Measurements from ENCODE around the gene TOMM34.

DNA sequence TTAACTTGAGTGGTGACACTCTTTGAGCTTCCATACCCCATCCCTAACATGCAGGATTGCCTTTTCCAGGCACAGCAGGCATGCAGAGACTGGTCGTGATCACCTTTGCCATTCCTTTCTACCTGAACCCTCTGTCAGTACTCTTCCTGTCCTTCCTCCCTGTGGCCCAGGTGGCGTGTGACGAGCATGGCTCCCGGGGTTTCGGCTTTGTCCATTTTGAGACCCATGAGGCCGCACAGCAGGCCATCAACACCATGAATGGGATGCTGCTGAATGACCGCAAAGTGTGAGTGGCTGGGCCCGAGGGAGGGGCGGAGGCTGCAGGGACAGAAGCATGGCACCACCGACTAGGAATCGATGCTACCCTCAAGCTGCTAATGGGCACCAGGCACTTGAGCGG is 43.6 kb downstream of the TOMM34 start:
- TF ChIP-seq, protein P1, sequence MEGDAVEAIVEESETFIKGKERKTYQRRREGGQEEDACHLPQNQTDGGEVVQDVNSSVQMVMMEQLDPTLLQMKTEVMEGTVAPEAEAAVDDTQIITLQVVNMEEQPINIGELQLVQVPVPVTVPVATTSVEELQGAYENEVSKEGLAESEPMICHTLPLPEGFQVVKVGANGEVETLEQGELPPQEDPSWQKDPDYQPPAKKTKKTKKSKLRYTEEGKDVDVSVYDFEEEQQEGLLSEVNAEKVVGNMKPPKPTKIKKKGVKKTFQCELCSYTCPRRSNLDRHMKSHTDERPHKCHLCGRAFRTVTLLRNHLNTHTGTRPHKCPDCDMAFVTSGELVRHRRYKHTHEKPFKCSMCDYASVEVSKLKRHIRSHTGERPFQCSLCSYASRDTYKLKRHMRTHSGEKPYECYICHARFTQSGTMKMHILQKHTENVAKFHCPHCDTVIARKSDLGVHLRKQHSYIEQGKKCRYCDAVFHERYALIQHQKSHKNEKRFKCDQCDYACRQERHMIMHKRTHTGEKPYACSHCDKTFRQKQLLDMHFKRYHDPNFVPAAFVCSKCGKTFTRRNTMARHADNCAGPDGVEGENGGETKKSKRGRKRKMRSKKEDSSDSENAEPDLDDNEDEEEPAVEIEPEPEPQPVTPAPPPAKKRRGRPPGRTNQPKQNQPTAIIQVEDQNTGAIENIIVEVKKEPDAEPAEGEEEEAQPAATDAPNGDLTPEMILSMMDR (IDR thresholded peaks at IDR 0.05 in 8 of 11, conservative IDR thresholded peaks at IDR 0.05 in 3 of 11): no peak
- TF ChIP-seq POLR2AphosphoS5 (IDR thresholded peaks at IDR 0.05) (no peak), POLR2A (IDR thresholded peaks at IDR 0.05) (no peak)

All from spleen (tissue), 7 donors.